NB4 (cell line): Measurements from ENCODE around the gene OPA3.

Source experiments
- MYC ChIP-seq: IDR thresholded peaks from 2 replicates; pipeline ENCODE4 v1.6.1; 2011; ENCODE audit warnings: low read depth, low read length
- POLR2A ChIP-seq: IDR thresholded peaks from 2 replicates; pipeline ENCODE4 v1.6.1; 2011; ENCODE audit warnings: mild to moderate bottlenecking; ENCODE audit not compliant: insufficient read length; ENCODE audit errors: extremely low read depth
- TF ChIP-seq, protein P1 (sequence below): IDR thresholded peaks from one replicate; pipeline ENCODE4 v1.5.1; 2012; ENCODE audit warnings: low read depth, low read length
- TF ChIP-seq, protein P2 (sequence below): IDR thresholded peaks from 2 replicates; pipeline ENCODE4 v1.6.1; 2011; ENCODE audit warnings: low read depth, low read length

DNA sequence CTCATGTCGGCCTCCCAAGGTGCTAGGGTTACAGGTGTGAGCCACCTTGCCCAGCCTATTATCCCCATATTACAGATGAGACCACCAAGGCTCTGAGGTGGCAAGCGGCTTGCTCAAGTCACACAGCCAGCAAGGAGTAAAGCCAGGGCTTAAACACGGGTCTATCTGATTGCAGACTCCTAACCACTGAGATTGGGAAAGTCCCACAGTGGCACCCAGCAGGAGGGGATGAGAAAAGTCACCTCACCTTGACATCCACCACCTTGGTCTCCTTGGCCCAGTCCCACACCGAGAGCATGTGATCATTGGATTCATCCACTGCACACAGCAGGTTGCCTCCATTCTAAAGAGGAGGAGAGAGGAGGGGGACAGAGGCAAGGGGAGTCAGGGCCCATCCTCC lies 45.1 kb upstream of the OPA3 start:
- TF ChIP-seq, protein P1, sequence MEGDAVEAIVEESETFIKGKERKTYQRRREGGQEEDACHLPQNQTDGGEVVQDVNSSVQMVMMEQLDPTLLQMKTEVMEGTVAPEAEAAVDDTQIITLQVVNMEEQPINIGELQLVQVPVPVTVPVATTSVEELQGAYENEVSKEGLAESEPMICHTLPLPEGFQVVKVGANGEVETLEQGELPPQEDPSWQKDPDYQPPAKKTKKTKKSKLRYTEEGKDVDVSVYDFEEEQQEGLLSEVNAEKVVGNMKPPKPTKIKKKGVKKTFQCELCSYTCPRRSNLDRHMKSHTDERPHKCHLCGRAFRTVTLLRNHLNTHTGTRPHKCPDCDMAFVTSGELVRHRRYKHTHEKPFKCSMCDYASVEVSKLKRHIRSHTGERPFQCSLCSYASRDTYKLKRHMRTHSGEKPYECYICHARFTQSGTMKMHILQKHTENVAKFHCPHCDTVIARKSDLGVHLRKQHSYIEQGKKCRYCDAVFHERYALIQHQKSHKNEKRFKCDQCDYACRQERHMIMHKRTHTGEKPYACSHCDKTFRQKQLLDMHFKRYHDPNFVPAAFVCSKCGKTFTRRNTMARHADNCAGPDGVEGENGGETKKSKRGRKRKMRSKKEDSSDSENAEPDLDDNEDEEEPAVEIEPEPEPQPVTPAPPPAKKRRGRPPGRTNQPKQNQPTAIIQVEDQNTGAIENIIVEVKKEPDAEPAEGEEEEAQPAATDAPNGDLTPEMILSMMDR = no peak
- TF ChIP-seq POLR2A (no peak), MYC (no peak)
- TF ChIP-seq, protein P2, sequence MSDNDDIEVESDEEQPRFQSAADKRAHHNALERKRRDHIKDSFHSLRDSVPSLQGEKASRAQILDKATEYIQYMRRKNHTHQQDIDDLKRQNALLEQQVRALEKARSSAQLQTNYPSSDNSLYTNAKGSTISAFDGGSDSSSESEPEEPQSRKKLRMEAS = no peak
